HG03469 (cell line): Measurements from ENCODE around the gene LCP2.

Source experiments
- ATAC-seq: cut with Tn5 transposase; IDR thresholded peaks from one replicate; pipeline ENCODE4 v1.9.1; 2021; ENCODE audit warnings: mild to moderate bottlenecking, moderate library complexity, moderate number of reproducible peaks; ENCODE audit not compliant: unreplicated experiment

Gene LCP2

DNA sequence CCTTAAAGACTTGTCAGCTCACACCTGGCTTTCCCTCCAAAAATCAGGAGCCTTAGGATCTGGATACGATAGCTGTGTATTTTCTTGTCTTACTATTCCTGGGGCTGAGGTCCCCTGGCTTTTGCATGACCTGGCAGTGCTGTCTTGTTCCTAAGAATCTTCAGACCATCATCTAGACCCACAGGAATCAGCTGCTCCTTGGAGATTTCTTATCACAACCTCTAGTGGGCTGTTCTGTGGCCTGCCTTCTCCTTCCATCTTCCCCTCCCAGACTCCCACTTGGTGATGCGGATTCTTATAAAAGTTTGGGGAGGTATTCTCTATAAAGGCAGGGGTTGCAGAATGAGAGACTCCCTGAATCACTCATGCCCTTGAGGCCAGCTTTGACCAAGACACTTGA, 21.4 kb downstream of the LCP2 start:
- no peak for ATAC-seq

DNA sequence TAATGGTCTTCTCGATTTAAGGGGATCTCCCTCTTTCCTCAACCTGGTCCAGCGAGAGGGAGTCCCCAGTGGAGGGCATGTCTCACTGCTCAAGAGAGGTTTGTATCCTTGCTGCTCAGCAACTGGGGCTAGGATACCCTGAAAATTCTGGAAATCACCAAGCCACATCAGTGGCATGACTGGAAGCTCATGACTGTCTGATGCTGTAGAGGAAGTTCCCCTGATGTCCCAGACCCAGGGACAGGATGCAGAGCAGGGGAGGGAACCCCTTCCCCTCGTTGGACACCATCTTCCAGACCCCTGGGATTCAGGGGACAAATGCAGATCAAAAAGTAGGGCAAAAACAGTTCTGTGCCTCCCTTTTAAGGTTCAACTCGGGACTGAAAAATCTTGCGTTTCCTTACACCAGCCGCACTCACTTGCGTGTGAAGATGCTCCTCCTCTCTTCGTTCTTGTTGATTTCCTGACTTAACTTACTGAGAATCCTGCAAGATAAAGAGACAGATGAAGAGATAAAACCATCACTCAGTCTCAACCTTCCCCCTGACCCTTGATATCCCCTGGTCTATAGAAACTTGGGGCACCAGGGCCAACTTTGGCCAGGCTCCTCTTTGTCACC, 22.1 kb downstream of the LCP2 start:
- no peak for ATAC-seq

DNA sequence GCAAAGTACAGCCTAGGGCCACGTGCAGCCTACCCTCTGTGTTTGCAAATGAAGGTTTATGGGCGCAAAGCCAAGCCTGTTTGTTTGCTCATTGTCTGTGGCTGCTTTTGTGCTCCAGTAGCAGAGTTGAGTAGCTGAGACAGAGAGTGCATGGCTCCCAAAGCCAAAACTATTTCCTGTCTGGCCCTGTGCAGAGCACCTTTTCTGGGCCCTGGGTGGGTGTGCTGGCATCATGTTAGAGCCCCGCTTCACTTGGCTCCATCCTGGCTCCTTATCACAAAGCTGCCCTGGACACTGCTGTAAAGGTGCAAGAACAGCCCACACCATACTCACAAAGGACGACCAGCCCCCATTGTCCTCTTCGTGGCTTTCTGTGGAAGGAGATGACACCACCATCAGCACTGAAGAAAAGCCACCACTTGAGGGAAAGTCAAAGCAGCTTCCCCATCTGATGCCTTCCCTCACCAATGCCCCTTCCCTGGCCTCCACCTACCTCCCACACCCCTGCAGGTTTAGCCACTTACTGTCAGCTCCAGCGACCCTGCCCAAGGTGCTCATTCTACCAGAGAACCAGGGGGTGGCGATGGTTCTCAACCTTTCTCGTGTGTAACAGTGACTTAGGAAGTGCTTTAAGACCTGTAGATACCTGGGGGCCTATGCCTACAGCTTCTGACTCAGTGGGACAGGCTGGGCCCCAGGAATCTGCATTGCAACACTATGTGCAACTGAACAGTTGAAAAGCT, 23.4 kb downstream of the LCP2 start:
- no peak for ATAC-seq

DNA sequence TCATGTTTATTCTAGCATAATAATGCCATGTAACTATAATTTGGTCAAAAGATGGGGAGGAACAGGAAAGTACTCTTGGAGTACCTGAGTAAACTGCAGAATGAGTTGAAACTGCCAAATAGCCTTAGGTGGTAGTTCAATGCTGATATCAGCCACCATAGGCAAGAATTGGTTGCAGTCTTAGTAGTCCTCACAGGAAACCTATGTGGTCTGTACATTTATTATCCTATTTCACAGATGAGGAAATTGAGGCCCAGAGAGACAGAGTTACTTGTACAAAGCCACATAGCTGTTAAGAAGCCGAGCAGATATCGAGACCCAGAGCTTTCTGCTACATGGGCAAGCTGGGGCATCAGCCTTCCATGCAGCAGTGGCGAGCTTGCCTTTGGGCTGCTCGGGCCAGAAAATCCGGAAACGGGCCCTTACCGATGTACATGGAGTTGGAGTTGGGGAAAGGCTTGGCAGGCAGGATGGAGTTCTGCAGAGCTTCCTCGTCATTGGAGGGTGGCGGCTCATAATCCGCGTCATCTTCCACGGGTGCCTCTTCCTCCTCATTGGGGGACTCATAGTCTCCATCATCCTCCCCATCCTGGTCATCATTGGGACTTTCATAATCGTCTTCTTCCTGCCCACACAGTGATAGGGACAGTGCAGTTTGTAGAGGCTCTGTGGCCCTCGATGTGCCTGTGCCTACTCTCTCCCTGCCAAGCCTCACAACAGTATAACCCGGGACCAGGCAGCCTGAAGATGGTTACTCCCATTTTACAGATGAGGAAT, 27.1 kb downstream of the LCP2 start:
- ATAC-seq = no peak

DNA sequence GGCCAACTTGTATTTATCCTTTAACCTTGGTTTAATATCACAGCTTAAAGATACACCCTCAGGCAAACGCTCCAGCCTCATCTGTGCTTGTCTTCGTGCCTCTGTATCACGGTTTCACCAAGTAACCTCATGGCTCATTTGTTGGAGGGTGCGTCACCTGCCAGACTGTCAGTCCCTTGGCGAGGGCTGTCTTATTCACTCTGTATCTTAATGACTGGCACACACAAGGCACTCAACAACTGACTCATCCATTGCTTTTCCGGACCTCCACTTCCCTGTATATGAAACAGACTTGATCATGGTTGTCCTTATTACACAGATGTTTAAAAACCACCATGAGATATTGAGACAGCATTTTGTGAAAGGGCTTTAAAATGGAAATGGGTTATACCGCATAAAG, 28.0 kb downstream of the LCP2 start:
- no peak for ATAC-seq

DNA sequence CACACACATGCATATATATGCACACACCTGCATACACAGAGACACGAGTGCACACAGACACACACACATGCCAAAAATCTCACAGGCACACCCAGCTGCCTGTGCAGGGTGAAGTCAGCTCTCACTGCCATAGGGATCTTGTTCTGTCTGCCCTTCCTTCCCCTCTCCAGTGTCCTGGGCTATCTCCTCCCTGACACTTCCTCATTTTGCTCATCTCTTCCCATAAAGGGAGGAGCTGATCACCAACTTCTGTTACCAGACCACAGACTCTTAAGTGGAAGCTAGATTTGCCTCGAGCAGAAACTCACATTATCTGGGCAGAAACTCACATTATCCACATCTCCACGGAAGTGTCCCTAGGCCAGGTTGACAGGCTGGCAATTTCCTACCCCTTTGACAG, 28.7 kb downstream of the LCP2 start:
- no peak for ATAC-seq

DNA sequence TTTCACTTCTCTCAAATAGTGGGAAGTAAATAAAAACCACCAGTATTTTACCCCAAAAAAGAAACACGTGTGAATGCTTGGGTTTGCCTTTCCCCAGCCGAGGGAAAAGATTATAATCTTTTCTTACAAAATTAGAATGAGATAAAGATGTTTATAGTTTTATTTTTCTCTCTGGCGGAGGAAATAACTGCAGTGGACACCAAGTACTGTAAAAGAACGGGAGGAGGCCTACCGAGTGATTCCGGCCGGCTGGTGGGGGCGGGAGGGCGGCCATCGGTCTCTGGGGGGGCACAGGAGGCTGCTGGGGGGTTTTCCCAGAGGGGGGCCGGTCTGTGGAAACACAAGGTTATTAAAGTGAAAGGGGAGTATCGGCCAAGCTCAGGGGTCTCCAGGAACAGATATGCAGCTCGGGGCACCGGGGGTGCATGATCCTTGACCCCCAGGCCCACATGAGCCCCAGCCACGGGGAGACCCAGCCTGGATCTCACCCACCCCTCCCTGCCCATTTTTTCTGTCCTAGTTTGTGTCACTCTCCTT, 29.4 kb downstream of the LCP2 start:
- ATAC-seq = no peak

DNA sequence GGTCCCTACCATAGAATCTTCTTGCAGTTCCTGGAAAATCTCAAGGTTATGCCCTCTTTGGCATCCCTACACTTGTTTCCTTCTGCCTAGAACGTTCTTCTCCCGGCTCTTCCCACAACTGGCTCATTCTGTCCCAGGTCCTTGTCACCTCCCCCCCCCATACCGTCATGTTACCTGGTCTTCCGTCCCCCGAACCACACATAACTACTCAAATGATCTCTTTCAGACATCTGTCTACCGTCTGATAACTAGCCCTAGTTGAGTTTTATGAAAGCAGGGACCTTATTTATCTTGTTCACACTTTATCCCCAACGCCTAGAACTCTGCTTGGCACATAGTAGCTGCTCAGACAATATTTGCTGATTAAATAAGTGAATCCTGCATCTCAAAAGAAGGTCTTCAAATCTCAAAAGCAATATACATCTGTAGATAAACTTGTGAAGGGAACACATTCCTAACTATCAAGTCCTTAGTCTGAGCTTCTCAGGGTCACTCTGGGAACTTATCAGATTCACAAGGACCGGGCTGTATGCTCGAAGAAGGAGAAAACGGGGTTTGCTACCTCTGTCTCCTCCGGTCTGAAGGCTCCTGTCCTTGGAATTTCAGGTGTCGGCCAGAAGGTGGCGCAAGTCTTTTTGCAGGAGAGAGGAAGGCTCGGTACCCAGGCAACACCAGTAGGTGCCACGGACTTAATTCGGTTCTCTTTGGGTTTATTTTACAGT, 30.0 kb downstream of the LCP2 start:
- peak; percentile 69 for ATAC-seq

DNA sequence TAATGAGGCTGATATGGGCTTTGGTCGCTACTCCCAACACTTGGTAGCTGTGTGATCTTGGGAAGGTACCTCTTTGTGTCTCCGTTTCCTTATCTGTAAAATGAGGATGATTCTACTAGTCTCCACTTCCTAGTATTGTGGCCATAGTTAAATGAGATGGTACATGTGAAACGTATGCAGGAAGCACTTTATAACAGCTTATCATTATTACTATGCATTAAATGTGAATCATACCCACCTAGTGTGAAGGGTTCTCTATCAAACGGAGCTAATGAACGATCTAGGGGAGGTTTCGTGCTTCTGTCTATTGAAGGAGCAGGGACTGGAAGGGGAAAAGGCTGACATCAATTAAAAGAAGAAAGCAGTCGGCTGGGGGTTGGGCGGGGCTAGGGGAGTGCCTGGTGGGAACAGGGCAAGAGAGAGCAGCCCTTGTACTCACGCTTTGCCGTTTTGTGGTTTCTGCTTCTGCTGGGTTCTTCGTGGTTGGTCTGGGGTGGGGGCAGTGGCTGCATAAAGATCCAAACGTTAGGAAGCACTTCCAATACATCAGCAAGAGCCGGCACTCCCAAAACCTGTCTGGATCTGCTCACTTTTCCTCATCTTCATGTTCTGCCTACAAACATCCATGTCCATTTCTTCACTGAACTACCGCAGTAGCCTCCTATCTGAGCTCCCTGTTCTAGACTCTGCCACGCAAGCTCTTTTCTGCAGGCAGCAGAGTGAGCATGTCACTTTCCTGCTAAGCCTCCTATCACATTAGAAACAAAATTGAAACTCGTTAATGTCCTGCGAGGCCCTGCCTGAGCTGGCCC, 30.8 kb downstream of the LCP2 start:
- ATAC-seq = no peak

DNA sequence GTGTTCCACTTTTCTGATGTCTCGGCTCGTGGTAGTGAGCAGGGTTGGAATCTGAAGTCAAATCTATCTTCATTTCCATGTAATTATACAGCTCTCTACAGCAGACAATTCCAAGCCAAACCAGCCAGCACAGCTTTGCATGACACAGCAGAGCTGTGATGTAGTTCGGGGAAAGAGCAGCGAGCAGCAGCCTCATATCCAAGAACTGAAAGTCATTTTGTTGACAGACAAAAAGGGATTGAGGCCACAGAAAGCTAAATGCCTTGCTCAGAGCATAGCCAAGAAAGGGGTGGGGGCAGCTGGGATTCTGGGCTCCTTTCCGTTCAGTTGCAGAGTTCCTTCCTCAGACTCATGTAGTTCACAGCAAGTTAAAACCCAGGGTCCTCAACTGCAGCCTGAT, 32.1 kb downstream of the LCP2 start:
- ATAC-seq = no peak

DNA sequence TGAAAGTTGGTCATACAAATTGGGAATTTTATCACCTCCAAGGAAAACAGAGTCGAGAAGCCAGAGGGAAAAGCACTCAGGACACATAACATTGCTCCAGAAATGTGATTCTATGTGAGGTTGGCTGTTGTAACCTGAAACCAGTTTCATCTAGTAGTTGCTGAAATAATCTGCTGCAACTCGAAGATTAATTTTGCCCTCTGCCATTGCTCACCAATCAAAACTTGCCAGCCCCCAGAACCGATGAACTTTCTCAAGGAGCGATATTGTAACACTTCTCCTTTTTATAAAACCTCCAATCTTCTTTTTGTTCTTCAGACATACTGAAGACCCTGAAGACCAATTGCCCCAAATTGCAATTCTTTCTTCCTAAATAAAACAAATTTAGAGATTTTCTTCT, 33.7 kb downstream of the LCP2 start:
- no peak for ATAC-seq

DNA sequence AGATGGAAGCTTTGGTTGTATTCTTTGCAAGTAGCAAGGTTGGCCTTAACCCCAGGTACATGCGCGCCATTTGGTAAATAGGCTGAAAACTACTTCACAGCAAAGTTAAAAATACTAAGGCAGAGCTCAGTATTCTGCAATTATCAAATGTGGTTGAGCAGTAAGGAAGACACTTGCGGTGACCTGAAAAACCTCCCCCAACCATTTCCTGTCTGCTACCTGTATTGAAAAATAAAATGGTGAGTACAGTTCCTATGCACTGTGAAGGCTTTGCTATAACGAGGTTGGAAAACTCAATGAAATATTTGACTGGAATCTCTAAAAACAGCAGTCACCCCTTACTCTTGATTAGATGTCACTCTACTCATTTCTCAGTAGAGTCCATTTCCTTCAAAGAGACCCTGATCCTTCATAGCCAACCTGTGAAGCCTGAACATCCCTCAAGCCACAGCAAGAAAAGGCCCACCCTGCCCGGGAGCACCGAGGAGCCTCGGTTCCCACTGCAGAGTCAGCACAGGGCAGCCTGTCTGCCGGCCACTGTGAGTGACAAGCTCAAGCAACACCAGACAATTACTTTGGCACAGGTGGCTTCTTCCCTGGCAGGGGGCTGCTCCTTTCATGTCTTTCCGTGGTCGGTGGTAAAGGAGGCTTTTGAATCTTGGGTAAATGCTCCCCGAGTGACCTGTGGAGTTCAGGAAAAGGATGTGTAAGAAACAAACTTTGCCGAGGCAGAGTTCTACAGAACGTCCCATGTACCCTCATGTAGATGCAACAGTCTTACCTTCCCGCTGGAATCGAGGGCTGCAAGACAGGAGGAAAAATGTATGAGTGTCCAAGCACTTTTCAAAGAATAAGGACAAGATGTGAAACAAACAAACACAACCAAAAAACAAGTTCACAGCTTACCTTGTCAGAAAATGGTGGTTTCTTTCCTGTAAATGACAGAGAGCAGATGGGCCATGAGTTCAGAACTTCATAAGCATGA, 35.2 kb downstream of the LCP2 start:
- ATAC-seq = no peak

DNA sequence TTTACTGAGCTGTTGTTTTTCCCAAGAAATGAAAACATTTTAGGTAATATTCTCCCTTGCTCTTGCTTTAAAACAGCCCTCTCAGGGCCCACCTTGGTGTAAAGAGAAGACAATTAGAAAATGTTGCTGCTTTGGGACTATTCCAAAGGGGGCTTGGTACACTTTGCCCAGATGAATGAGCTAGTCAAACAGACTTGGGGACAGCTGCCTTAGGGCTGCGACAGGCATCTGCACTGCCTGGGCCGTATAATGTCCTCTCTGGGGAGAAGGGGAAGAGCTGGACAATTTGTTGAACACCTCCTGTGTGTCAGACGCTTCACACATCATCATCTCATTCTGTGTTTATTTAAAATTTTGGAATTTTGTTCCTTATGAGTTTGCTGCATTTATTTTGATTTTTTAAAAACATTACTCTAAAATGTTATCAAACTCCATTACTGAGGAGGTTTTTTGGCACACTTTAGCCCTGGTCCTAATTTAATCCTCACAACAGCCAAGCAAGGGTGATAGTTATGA, 36.0 kb downstream of the LCP2 start:
- ATAC-seq = no peak

DNA sequence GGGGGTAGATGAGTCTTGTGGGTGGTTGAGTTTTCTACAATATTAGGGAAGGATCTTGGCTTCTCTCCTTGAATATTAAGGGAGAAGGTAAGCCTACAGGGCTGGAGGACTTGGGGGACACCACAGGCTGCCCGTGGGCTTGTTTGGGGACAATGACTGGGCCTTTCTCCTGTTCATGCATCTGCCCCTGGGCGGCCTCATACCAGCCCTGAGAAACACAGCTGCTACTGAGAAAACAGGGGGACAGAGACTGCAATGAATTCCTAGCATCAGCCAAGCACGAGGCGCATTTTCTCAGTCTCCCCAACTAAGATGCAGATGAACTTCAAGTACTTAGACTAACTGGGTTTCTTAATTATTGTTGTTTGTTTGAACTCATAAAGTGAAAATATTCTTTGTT, 40.2 kb downstream of the LCP2 start:
- ATAC-seq = no peak

DNA sequence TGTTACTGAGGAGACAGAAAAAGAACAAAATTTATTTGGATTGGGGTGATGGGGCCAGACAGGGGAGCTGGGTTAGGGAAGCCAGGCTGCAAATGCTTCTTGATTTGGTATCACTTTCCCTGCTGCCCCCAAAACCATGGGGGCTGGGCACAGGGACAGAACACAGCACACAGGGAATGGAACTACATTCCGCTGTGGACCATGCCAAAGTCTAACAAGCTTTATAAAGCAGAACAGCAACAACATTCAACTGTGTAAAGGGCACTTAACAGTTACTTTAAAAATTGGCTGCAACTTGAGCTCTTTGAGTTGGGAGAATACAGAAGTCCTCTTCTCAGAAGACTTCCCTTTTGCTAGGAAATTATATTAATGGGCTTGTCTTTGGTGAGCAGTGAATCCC, 41.0 kb downstream of the LCP2 start:
- no peak for ATAC-seq

DNA sequence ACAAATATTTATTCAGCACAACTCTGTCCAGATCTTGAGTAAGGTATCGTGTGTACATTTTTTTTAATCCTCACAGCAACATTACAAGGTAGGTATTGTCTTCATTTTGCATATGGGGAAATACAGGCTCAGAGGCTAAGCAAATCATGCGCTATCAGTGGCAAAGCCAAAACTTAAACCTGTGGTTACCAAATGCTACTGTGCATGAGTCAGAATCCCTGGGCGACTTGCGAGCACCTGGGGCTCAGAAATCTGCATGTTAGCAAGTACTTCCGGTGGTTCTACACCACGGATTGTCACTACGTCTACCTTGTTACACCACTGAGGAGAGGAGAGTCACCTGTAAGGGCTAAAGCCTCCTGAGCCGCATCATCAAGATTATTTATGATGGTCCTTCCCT, 43.5 kb downstream of the LCP2 start:
- ATAC-seq = peak; percentile 93

DNA sequence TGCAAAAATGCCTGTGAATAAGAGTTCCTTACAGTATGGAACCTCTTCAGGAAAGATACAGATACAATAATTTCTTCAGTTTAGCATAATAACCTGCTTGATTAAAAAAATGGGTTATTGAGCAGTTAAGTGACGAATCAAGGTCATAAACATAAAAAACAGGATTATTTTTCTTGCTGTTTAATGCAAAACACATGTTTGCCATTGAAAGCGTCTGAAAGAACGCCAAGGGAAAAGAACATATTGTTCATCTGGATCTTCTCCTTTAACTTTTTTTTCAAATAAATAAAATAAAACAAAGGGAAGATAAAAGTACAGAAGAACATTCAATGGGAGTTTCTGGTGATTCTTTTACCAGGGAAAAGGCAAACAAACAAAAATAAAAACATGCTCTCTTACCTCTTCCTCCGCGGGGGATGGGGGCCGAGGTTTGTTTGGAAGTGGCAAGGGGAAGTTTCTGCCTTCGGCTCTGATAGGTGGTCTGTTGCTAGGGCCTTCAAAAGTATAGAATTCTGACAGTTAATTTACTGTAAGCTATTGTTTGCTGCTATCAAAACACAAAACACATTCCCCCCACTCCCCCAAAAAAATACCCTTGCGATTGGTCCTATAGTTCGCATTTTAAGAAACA, 44.7 kb downstream of the LCP2 start:
- ATAC-seq = no peak

DNA sequence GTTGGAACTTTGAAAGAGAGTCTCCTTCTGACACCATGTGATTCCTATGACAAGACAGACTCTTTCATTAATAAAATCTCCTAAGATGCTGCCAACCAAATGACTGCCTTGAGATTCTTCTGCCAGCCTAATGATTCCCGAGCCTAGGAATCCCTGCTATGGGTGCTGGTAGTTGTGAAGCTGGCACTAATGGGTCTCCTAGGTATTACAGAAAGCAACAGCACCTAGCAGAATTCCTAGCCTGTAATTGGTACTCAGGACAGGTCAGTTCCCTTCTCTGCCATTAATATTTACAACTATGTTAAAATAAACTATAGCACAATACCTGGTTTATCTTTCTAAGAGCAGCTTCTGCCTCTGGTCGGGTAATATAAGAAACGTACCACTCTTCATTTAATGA, 45.5 kb downstream of the LCP2 start:
- ATAC-seq = no peak
